ENCODE data around the gene NET1. TPM values are rescaled to one million over a fixed set of nuclear protein-coding genes. Genes with fewer than 3 reads are reported as not detected.

NET1 gene
- polyA plus RNA-seq, 2 of the 4 experiments (the other 2 are of a cell fraction), result 42.9 to 132 TPM

DNA sequence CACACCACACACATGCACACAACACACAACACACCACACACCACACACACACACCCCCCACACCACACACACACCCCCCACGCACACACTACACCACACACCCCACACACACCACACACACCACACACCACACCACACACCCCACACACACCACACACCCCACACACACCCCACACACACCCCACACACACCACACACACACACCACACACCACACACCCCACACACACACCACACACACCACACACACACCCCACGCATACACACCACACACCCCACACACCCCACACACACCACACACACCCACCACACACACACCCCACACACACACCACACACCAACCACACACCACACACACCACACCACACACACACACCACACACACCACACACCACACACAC lies 31.2 kb upstream of the NET1 start:
- peaks cover 10% of the 10 kb centered on the region for H3K4me1 ChIP-seq
- ChIA-PET POLR2A (no interaction called here), CTCF (interaction anchor here (1.5 to 2.0 kb wide), 3 partner anchors 53 to 566 kb away, joined by 4 to 7 read pairs (median 5); no protein-coding TSS in a partner anchor)
- no peaks in the 10 kb centered on the region for H3K9me3 ChIP-seq
- H3K4me2 ChIP-seq, result no peak overlapping the region
- DNase-seq (ENCODE audit: low read depth in 1 of 2, low spot score in 1 of 2), result no peak
- WGBS (ENCODE audit: missing lambda C conversion rate), result 38% methylated on average over 1 of the region's 2 CpGs
- peak overlapping the region in 1 of 2 experiments; percentile 61; a peak in 3 of 6 replicates for H3K27ac ChIP-seq
- no peak for ATAC-seq
- TF ChIP-seq HEYL (CRISPR knock-in tag; IDR thresholded peaks at IDR 0.05) (no peak), TFCP2L1 (CRISPR knock-in tag; IDR thresholded peaks at IDR 0.05) (no peak), HOXA7 (CRISPR knock-in tag; IDR thresholded peaks at IDR 0.05) (no peak), MAZ (IDR thresholded peaks at IDR 0.05; ENCODE audit: borderline replicate concordance, low read depth, low read length) (no peak), HES2 (IDR thresholded peaks at IDR 0.05) (no peak), RAD21 (conservative IDR thresholded peaks at IDR 0.05 in 1 of 2, IDR thresholded peaks at IDR 0.05 in 1 of 2) (no peak), ZFP36 (IDR thresholded peaks at IDR 0.05; ENCODE audit: borderline replicate concordance, partially characterized antibody) (no peak), CHD4 (IDR thresholded peaks at IDR 0.05; ENCODE audit: borderline replicate concordance) (no peak), NPAS2 (CRISPR knock-in tag; IDR thresholded peaks at IDR 0.05; ENCODE audit: borderline replicate concordance) (no peak), CEBPB (IDR thresholded peaks at IDR 0.05) (no peak), BCL3 (IDR thresholded peaks at IDR 0.05) (no peak), NR3C1 (IDR thresholded peaks at IDR 0.05) (no peak)
- TF ChIP-seq, protein P1, sequence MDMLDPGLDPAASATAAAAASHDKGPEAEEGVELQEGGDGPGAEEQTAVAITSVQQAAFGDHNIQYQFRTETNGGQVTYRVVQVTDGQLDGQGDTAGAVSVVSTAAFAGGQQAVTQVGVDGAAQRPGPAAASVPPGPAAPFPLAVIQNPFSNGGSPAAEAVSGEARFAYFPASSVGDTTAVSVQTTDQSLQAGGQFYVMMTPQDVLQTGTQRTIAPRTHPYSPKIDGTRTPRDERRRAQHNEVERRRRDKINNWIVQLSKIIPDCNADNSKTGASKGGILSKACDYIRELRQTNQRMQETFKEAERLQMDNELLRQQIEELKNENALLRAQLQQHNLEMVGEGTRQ (IDR thresholded peaks at IDR 0.05), result no peak
- TF ChIP-seq, protein P2, sequence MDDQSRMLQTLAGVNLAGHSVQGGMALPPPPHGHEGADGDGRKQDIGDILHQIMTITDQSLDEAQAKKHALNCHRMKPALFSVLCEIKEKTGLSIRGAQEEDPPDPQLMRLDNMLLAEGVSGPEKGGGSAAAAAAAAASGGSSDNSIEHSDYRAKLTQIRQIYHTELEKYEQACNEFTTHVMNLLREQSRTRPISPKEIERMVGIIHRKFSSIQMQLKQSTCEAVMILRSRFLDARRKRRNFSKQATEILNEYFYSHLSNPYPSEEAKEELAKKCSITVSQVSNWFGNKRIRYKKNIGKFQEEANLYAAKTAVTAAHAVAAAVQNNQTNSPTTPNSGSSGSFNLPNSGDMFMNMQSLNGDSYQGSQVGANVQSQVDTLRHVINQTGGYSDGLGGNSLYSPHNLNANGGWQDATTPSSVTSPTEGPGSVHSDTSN (IDR thresholded peaks at IDR 0.05), result no peak
- no peak overlapping the region for H3K4me3 ChIP-seq
- no peak for FAIRE-seq

- Histone ChIP-seq H3K4me1 (peaks cover 10% of the 10 kb centered on the region), H3K27ac (peak overlapping the region; percentile 7 to 67; a peak in 2 of 6 replicates), H3K4me2 (no peak overlapping the region), H3K4me3 (no peak overlapping the region), H3K9me3 (peaks cover 13% of the 10 kb centered on the region)
- no peak for DNase-seq (ENCODE audit: low read depth in 1 of 2, low spot score in 1 of 2)
- no peak for ATAC-seq
- TF ChIP-seq CBX8 (IDR thresholded peaks at IDR 0.05), result no peak
- no peak for TF ChIP-seq FOSB (CRISPR knock-in tag; IDR thresholded peaks at IDR 0.05)
- TF ChIP-seq RNF2 (IDR thresholded peaks at IDR 0.05; ENCODE audit: borderline replicate concordance, low read depth), result no peak
- no peak for TF ChIP-seq POLR2A (IDR thresholded peaks at IDR 0.05; ENCODE audit: low read length)
- TF ChIP-seq RFX5 (IDR thresholded peaks at IDR 0.05), result no peak
- TF ChIP-seq HEYL (CRISPR knock-in tag; IDR thresholded peaks at IDR 0.05), result no peak
- no peak for TF ChIP-seq EHF (CRISPR knock-in tag; IDR thresholded peaks at IDR 0.05)
- WGBS (ENCODE audit: missing lambda C conversion rate), result 89% methylated on average over 2 of the region's 2 CpGs
- no peak for FAIRE-seq
- POLR2A ChIA-PET, result no interaction called here
- CTCF ChIA-PET, result interaction anchor here (0.6 to 0.8 kb wide), 2 partner anchors 14 to 22 kb away, joined by 3 read pairs; no protein-coding TSS in a partner anchor
These were observed 27.1 kb upstream of the NET1 start for GRCh38 chr10:5385224-5385623.

GRCh38 chr10:5387169-5387568 lies 25.2 kb upstream of the NET1 start:
- CTCF ChIA-PET, result interaction anchor here (0.5 to 2.2 kb wide), 4 partner anchors 10 to 537 kb away, joined by 3 to 5 read pairs (median 4); no protein-coding TSS in a partner anchor
- 90% methylated on average over 5 of the region's 5 CpGs for WGBS (ENCODE audit: missing lambda C conversion rate)
- FAIRE-seq (no peak), ATAC-seq (no peak), DNase-seq (ENCODE audit: low read depth in 1 of 2, low spot score in 1 of 2) (no peak)
- peaks cover 10% of the 10 kb centered on the region for H3K4me1 ChIP-seq
- peaks cover 33% of the 10 kb centered on the region for H3K9me3 ChIP-seq
- no peak overlapping the region for H3K4me2 ChIP-seq
- no peak overlapping the region for H3K4me3 ChIP-seq
- H3K27ac ChIP-seq, result no peak overlapping the region
- POLR2A ChIA-PET, result no interaction called here
- TF ChIP-seq TFCP2L1 (CRISPR knock-in tag; IDR thresholded peaks at IDR 0.05), result no peak
- TF ChIP-seq MYC (IDR thresholded peaks at IDR 0.05; ENCODE audit: borderline replicate concordance, low read length), result no peak
- TF ChIP-seq, protein P1 (IDR thresholded peaks at IDR 0.05), result no peak
- TF ChIP-seq BHLHE40 (IDR thresholded peaks at IDR 0.05; ENCODE audit: low read depth, low read length), result no peak
- TF ChIP-seq FOSL2 (IDR thresholded peaks at IDR 0.05), result no peak
- TF ChIP-seq FOSL2 (CRISPR knock-in tag; IDR thresholded peaks at IDR 0.05), result no peak
- TF ChIP-seq FOSB (CRISPR knock-in tag; IDR thresholded peaks at IDR 0.05), result no peak
- TF ChIP-seq, protein P3, sequence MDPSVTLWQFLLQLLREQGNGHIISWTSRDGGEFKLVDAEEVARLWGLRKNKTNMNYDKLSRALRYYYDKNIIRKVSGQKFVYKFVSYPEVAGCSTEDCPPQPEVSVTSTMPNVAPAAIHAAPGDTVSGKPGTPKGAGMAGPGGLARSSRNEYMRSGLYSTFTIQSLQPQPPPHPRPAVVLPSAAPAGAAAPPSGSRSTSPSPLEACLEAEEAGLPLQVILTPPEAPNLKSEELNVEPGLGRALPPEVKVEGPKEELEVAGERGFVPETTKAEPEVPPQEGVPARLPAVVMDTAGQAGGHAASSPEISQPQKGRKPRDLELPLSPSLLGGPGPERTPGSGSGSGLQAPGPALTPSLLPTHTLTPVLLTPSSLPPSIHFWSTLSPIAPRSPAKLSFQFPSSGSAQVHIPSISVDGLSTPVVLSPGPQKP (IDR thresholded peaks at IDR 0.05; ENCODE audit: low read depth, low read length), result no peak
- TF ChIP-seq, protein P4, sequence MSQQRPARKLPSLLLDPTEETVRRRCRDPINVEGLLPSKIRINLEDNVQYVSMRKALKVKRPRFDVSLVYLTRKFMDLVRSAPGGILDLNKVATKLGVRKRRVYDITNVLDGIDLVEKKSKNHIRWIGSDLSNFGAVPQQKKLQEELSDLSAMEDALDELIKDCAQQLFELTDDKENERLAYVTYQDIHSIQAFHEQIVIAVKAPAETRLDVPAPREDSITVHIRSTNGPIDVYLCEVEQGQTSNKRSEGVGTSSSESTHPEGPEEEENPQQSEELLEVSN (IDR thresholded peaks at IDR 0.05; ENCODE audit: borderline replicate concordance, low read depth), result no peak
- TF ChIP-seq NFE2L2 (conservative IDR thresholded peaks at IDR 0.05; ENCODE audit: low read length), result no peak
